Measurements from ENCODE around the gene TBC1D22A. TPM values are rescaled to one million over a fixed set of nuclear protein-coding genes. Genes with fewer than 3 reads are reported as not detected.
A peak's percentile ranks its signal among the peaks of the same experiment; 100 is the strongest.

Gene TBC1D22A
- total RNA-seq, 6 experiments from 2014 or later, result 20.4 to 24.1 (median 22.2) TPM

GRCh38 chr22:46935506-46936377 lies 173.3 kb downstream of the TBC1D22A start:
- H3K4me3 Mint-ChIP-seq, result peak overlapping the region; percentile 31; the same call in 1 of the 2 replicates
- H3K4me1 Mint-ChIP-seq (ENCODE audit: low read depth), result peaks cover 37% of the 10 kb centered on the region
- no peaks in the 10 kb centered on the region for H3K9me3 Mint-ChIP-seq
- peaks cover 20% of the 10 kb centered on the region for H3K36me3 Mint-ChIP-seq (ENCODE audit: low read depth)
- no peak for TF ChIP-seq CTCF (IDR thresholded peaks at IDR 0.05)
- peak overlapping the region; percentile 83 for H3K27ac Mint-ChIP-seq
- no peak for DNase-seq
- H3K27me3 Mint-ChIP-seq (ENCODE audit: insufficient read depth), result no peaks in the 10 kb centered on the region

- no peak overlapping the region for H3K4me3 Mint-ChIP-seq
- H3K36me3 Mint-ChIP-seq (ENCODE audit: low read depth), result peaks cover 17% of the 10 kb centered on the region; the same call in 1 of the 2 replicates
- no peaks in the 10 kb centered on the region for H3K9me3 Mint-ChIP-seq
- peaks cover 34% of the 10 kb centered on the region for H3K4me1 Mint-ChIP-seq (ENCODE audit: low read depth)
- DNase-seq, result no peak
- H3K27ac Mint-ChIP-seq, result no peak overlapping the region
- no peak for TF ChIP-seq CTCF (IDR thresholded peaks at IDR 0.05)
- H3K27me3 Mint-ChIP-seq (ENCODE audit: insufficient read depth), result no peaks in the 10 kb centered on the region
Measured at GRCh38 chr22:46936378-46936903, 174.0 kb downstream of the TBC1D22A start.

DNA sequence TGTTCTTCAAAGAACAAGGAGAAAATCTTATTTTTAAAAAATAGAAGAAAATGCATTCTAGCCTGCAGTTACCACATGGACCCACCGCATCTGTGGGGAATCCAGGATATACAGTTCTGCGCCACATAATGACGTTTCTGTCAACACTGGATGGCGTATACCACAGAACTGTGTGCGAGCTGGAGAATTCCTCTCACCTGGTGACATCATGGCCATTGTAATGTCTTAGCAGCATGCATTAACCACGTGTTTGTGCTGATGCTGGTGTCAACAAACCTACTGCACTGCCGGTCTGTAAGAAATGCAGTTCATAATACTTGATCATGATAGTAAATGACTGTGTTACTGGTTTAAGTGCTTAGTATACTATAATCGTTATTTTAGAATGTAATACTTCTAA lies 174.7 kb downstream of the TBC1D22A start:
- TF ChIP-seq CTCF (IDR thresholded peaks at IDR 0.05), result no peak
- DNase-seq, result no peak
- no peak overlapping the region for H3K27ac Mint-ChIP-seq
- no peak overlapping the region for H3K4me3 Mint-ChIP-seq
- H3K4me1 Mint-ChIP-seq (ENCODE audit: low read depth), result peaks cover 27% of the 10 kb centered on the region
- H3K36me3 Mint-ChIP-seq (ENCODE audit: low read depth), result peaks cover 13% of the 10 kb centered on the region; the same call in 1 of the 2 replicates
- no peaks in the 10 kb centered on the region for H3K27me3 Mint-ChIP-seq (ENCODE audit: insufficient read depth)
- H3K9me3 Mint-ChIP-seq, result no peaks in the 10 kb centered on the region

- Mint-ChIP-seq H3K4me3 (no peak overlapping the region), H3K27me3 (ENCODE audit: insufficient read depth) (no peaks in the 10 kb centered on the region), H3K36me3 (ENCODE audit: low read depth) (peaks cover 12% of the 10 kb centered on the region; the same call in 1 of the 2 replicates), H3K27ac (no peak overlapping the region), H3K4me1 (ENCODE audit: low read depth) (peaks cover 26% of the 10 kb centered on the region), H3K9me3 (no peaks in the 10 kb centered on the region)
- no peak for TF ChIP-seq CTCF (IDR thresholded peaks at IDR 0.05)
- DNase-seq, result no peak
Measured at GRCh38 chr22:46937939-46938338, 175.5 kb downstream of the TBC1D22A start.

DNA sequence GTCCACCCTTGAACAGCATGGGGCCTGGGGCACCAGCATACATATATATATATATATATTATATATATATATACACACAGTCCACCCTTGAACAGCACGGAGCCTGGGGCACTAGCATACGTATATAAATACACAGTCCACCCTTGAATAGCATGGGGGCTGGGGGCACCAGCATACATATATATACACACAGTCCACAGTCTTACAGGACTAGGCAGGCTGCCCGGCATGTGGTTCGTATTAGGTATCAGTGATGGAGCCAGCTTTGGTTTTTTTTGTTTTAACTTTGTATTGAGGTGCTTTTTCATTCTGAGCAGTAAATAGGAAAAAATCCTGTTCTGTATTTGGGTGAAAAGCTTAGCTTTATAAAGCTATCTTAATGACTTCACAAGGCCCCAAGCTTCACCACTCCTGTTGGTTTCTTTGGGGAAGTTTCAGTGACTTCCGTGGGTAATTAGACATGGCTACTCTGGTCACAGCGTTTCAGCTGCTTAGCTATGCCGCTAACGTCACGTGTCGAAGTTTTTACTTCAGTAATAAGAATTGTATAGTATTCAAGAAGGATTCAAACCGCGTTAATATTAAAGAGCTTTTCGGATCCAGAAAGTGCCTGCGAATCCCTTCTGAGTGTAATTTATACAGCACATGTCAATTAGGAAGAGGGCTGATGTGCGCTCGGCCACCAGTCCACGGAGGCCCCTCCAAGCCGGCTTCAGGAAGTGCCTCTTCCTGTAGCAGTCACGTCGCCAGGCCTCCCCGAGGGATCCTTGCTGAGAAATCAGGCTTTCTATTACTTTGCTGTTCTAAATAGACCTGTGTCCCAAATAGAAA lies 179.7 kb downstream of the TBC1D22A start:
- Mint-ChIP-seq H3K27me3 (ENCODE audit: insufficient read depth) (no peaks in the 10 kb centered on the region; the same call in 1 of the 2 replicates), H3K4me1 (ENCODE audit: low read depth) (no peaks in the 10 kb centered on the region), H3K9me3 (no peaks in the 10 kb centered on the region), H3K36me3 (ENCODE audit: low read depth) (0 out of 2 replicates have a peak, but pooled peaks cover 12% of the 10 kb centered on the region), H3K4me3 (no peak overlapping the region), H3K27ac (no peak overlapping the region)
- DNase-seq, result no peak
- no peak for TF ChIP-seq CTCF (IDR thresholded peaks at IDR 0.05)

Data from HFFc6 (cell line).